SK-N-SH (cell line): ENCODE results near the gene FRA10AC1. TPM values are rescaled to one million over a fixed set of nuclear protein-coding genes. Genes with fewer than 3 reads are reported as not detected.

Source experiments
- CTCF ChIA-PET: fragments of 300-600, 350-600 bp; formaldehyde crosslinking; extraction: SDS; loops from one replicate; lab custom pipeline; 2021; lab: Yijun Ruan, JAX
- POLR2A ChIA-PET: fragments of 350-600 bp; sonication (Branson Sonifier 250); formaldehyde crosslinking; extraction: SDS; loops from one replicate; lab custom pipeline; 2020; ENCODE audit warnings: antibody characterized with exemption, inconsistent platforms; lab: Yijun Ruan, JAX
- DNase-seq: peaks from one replicate; pipeline ENCODE4 v3.0.0; 2012
- H2AFZ ChIP-seq: fragments of 200-600 bp; sonication (generic); 2 replicates; pipeline ENCODE4 v1.8.1; 2016; ENCODE audit warnings: antibody characterized with exemption, mild to moderate bottlenecking, low read depth
- H3F3A ChIP-seq: fragments of 200-600 bp; sonication (generic); replicated peaks from 2 replicates; pipeline ENCODE3; 2016; ENCODE audit warnings: antibody characterized with exemption, mild to moderate bottlenecking; ENCODE audit not compliant: insufficient read depth
- H3K27ac ChIP-seq, 2 experiments: fragments of 200-500 bp in 1 of 2; fragments of 200-600 bp in 1 of 2; sonication (Bioruptor generic) in 1 of 2; sonication (generic), shearing (Covaris generic) in 1 of 2; 2 replicates each; pipeline versions ENCODE4 v1.5.1 to v1.6.1; 2014 to 2016; ENCODE audit warnings: low read depth in 2 of 2, inconsistent platforms in 1 of 2, low read length in 1 of 2, mild to moderate bottlenecking in 1 of 2, mixed read lengths in 1 of 2
- H3K27me3 ChIP-seq: fragments of 200-600 bp; sonication (generic), shearing (Covaris generic); 2 replicates; pipeline ENCODE4 v1.6.1; 2016; ENCODE audit warnings: mixed run types; ENCODE audit not compliant: insufficient read depth
- H3K36me3 ChIP-seq, 2 experiments: fragments of 200-500 bp in 1 of 2; fragments of 200-600 bp in 1 of 2; sonication (Bioruptor generic) in 1 of 2; sonication (generic) in 1 of 2; replicated peaks in 1 of 2; 2 replicates each; pipeline versions ENCODE3 to v1.5.1; 2014 to 2016; ENCODE audit warnings: low read length in 1 of 2, mild to moderate bottlenecking in 1 of 2; ENCODE audit not compliant: insufficient read depth in 2 of 2, control insufficient read depth in 1 of 2
- H3K4me1 ChIP-seq, 2 experiments: fragments of 200-500 bp in 1 of 2; fragments of 200-600 bp in 1 of 2; sonication (Bioruptor generic) in 1 of 2; sonication (generic), shearing (Covaris generic) in 1 of 2; 2 replicates each; pipeline versions ENCODE4 v1.5.1 to v1.6.1; 2014 to 2016; ENCODE audit warnings: low read depth in 1 of 2, low read length in 1 of 2, mixed run types in 1 of 2; ENCODE audit not compliant: insufficient read depth in 2 of 2, control insufficient read depth in 1 of 2
- H3K4me2 ChIP-seq: fragments of 200-600 bp; sonication (generic), shearing (Covaris generic); 2 replicates; pipeline ENCODE4 v1.6.1; 2017; ENCODE audit warnings: mixed run types
- H3K4me3 ChIP-seq, 2 experiments: fragments of 200-500 bp in 1 of 2; fragments of 200-600 bp in 1 of 2; sonication (Bioruptor generic) in 1 of 2; sonication (generic), shearing (Covaris generic) in 1 of 2; 2 replicates each; pipeline versions ENCODE4 v1.5.1 to v1.8.1; 2014 to 2016; ENCODE audit warnings: low read depth in 2 of 2, inconsistent platforms in 1 of 2, low read length in 1 of 2, mild to moderate bottlenecking in 1 of 2, mixed read lengths in 1 of 2, moderate library complexity in 1 of 2
- H3K79me2 ChIP-seq: fragments of 200-600 bp; sonication (generic); 2 replicates; pipeline ENCODE4 v1.8.1; 2017; ENCODE audit warnings: mild to moderate bottlenecking; ENCODE audit not compliant: insufficient read depth
- H3K9ac ChIP-seq: fragments of 200-600 bp; sonication (generic); 2 replicates; pipeline ENCODE4 v1.6.1; 2017; ENCODE audit warnings: mixed run types
- H3K9me2 ChIP-seq: fragments of 200-600 bp; sonication (generic); 2 replicates; pipeline ENCODE4 v1.6.1; 2017; ENCODE audit warnings: mixed run types
- H3K9me3 ChIP-seq: fragments of 200-600 bp; sonication (generic); 2 replicates; pipeline ENCODE4 v1.6.1; 2017; ENCODE audit warnings: mixed run types, mild to moderate bottlenecking, moderate library complexity
- H4K20me1 ChIP-seq: fragments of 200-600 bp; sonication (generic); 2 replicates; pipeline ENCODE4 v1.6.1; 2017; ENCODE audit warnings: mild to moderate bottlenecking, mixed run types; ENCODE audit not compliant: insufficient read depth
- CHD2 ChIP-seq: fragments of 150-350 bp; IDR thresholded peaks from 2 replicates; pipeline ENCODE4 v1.6.1; 2018; ENCODE audit warnings: low read length; ENCODE audit not compliant: partially characterized antibody
- EP300 ChIP-seq, 2 experiments: IDR thresholded peaks; 2 replicates each; pipeline versions ENCODE4 v1.4.0 to v1.6.1; 2012; ENCODE audit warnings: borderline replicate concordance in 1 of 2, low read depth in 1 of 2, low read length in 1 of 2
- EZH2phosphoT487 ChIP-seq: fragments of 200-600 bp; sonication (generic); IDR thresholded peaks from 2 replicates; pipeline ENCODE4 v1.6.1; 2017; ENCODE audit warnings: low read depth, mixed run types, mild to moderate bottlenecking, antibody characterized with exemption, moderate library complexity, borderline replicate concordance
- IRF3 ChIP-seq: fragments of 150-350 bp; IDR thresholded peaks from 2 replicates; pipeline ENCODE4 v1.6.1; 2016; ENCODE audit warnings: mild to moderate bottlenecking, low read depth, low read length
- MAX ChIP-seq: IDR thresholded peaks from 2 replicates; pipeline ENCODE4 v1.4.0; 2012; ENCODE audit warnings: low read depth
- RFX5 ChIP-seq: IDR thresholded peaks from 2 replicates; pipeline ENCODE4 v1.6.1; 2012; ENCODE audit warnings: mild to moderate bottlenecking, improper control_type of control experiment, low read length
- SIN3A ChIP-seq: IDR thresholded peaks from 2 replicates; pipeline ENCODE4 v1.6.1; 2012; ENCODE audit warnings: low read depth, mild to moderate bottlenecking, low read length, moderate library complexity, borderline replicate concordance
- TAF1 ChIP-seq: IDR thresholded peaks from 2 replicates; pipeline ENCODE4 v1.6.1; 2012; ENCODE audit warnings: low read depth, mild to moderate bottlenecking, low read length, moderate library complexity, borderline replicate concordance
- TCF12 ChIP-seq: IDR thresholded peaks from 2 replicates; pipeline ENCODE4 v1.4.0; 2012
- WGBS: methylation state at CpG from one replicate; pipeline ENCODE4 v1.1.6; 2017; ENCODE audit warnings: low lambda C conversion rate; 5-methylcytosine and 5-hydroxymethylcytosine counted together
- polyA plus RNA-seq, 3 experiments: library from polyadenylated mRNA; depleted of rRNA; stranded (reverse); fragments of >200 nt; gene quantifications; 2 replicates each; pipeline ENCODE4 v1.2.3, GENCODE V29; 2012

Gene FRA10AC1
- polyA plus RNA-seq, 1 of the 3 experiments (the other 2 are of a cell fraction): 3.9 TPM

GRCh38 chr10:93703841-93704240, 1.4 kb upstream of the FRA10AC1 start:
- H3K27ac ChIP-seq: no peak overlapping the region
- H3K9me3 ChIP-seq: no peaks in the 10 kb centered on the region
- peaks cover 13% of the 10 kb centered on the region; the same call in 1 of the 2 replicates for H3K79me2 ChIP-seq
- POLR2A ChIA-PET: no interaction called here
- no peak overlapping the region for H3K4me3 ChIP-seq
- CTCF ChIA-PET: interaction anchor here (1.0 to 9.3 kb wide), 2 partner anchors 111 to 149 kb away, joined by 3 to 108 read pairs; no protein-coding TSS in a partner anchor
- no peaks in the 10 kb centered on the region for H3K27me3 ChIP-seq
- H3K9me2 ChIP-seq: no peaks in the 10 kb centered on the region
- DNase-seq: no peak
- no peak overlapping the region for H3K9ac ChIP-seq
- WGBS: 40% methylated on average over 1 of the region's 1 CpG
- peak overlapping the region; percentile 100 for H2AFZ ChIP-seq
- no peak overlapping the region for H3K4me2 ChIP-seq
- TF ChIP-seq RFX5 (no peak), SIN3A (no peak), MAX (no peak), TAF1 (no peak), EZH2phosphoT487 (no peak), EP300 (IDR thresholded peaks at IDR 0.05; ENCODE audit: borderline replicate concordance in 1 of 2, low read depth in 1 of 2, low read length in 1 of 2) (no peak), CHD2 (no peak)
- H3K4me1 ChIP-seq: peaks cover 0 to 4% of the 10 kb centered on the region in 2 experiments; a peak in 3 of 4 replicates
- H3K36me3 ChIP-seq: peaks cover 9 to 10% of the 10 kb centered on the region in 2 experiments
- H3F3A ChIP-seq: peaks cover 9% of the 10 kb centered on the region
- no peaks in the 10 kb centered on the region for H4K20me1 ChIP-seq

- peak overlapping the region; percentile 95 for H3K4me2 ChIP-seq
- 1% methylated on average over 12 of the region's 12 CpGs for WGBS
- H3F3A ChIP-seq: peaks cover 9% of the 10 kb centered on the region
- peaks cover 17% of the 10 kb centered on the region in 2 experiments for H3K36me3 ChIP-seq
- peaks cover 13% of the 10 kb centered on the region; the same call in 1 of the 2 replicates for H3K79me2 ChIP-seq
- no peaks in the 10 kb centered on the region for H3K9me2 ChIP-seq
- no peaks in the 10 kb centered on the region for H4K20me1 ChIP-seq
- H3K9ac ChIP-seq: peak overlapping the region; percentile 89
- H3K4me3 ChIP-seq: peak overlapping the region; percentile 79 to 91
- peak; percentile 13 for DNase-seq
- peak overlapping the region; percentile 86 to 99 for H3K27ac ChIP-seq
- POLR2A ChIA-PET: interaction anchor here (1.0 to 2.0 kb wide), 5 partner anchors 9 to 112 kb away, joined by 3 to 22 read pairs (median 6); no protein-coding TSS in a partner anchor
- H3K9me3 ChIP-seq: no peaks in the 10 kb centered on the region
- CTCF ChIA-PET: interaction anchor here (0.6 to 9.3 kb wide), 26 partner anchors 9 to 768 kb away, joined by 3 to 108 read pairs (median 4); no protein-coding TSS in a partner anchor
- no peaks in the 10 kb centered on the region for H3K27me3 ChIP-seq
- no peak for TF ChIP-seq IRF3
- no peak for TF ChIP-seq TAF1
- no peak for TF ChIP-seq TCF12
- TF ChIP-seq, all 33 proteins: peak for 0
- Histone ChIP-seq H3K4me1 (peaks cover 0 to 4% of the 10 kb centered on the region in 2 experiments; a peak in 3 of 4 replicates), H2AFZ (peak overlapping the region; percentile 100)
Measured at GRCh38 chr10:93703066-93703465, 674 bp upstream of the FRA10AC1 start.
